ENCODE measurements around the gene RPTOR.

The RPTOR gene

GRCh38 chr17:80921159-80921558 lies 376.5 kb downstream of the RPTOR start:
- TF ChIP-seq, protein P1, sequence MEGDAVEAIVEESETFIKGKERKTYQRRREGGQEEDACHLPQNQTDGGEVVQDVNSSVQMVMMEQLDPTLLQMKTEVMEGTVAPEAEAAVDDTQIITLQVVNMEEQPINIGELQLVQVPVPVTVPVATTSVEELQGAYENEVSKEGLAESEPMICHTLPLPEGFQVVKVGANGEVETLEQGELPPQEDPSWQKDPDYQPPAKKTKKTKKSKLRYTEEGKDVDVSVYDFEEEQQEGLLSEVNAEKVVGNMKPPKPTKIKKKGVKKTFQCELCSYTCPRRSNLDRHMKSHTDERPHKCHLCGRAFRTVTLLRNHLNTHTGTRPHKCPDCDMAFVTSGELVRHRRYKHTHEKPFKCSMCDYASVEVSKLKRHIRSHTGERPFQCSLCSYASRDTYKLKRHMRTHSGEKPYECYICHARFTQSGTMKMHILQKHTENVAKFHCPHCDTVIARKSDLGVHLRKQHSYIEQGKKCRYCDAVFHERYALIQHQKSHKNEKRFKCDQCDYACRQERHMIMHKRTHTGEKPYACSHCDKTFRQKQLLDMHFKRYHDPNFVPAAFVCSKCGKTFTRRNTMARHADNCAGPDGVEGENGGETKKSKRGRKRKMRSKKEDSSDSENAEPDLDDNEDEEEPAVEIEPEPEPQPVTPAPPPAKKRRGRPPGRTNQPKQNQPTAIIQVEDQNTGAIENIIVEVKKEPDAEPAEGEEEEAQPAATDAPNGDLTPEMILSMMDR (IDR thresholded peaks at IDR 0.05; ENCODE audit: low read depth, low read length, missing control alignments) = no peak
- no peaks in the 10 kb centered on the region for H3K27me3 ChIP-seq (replicated peaks)
- in situ Hi-C loops (cut with HindIII; ENCODE audit: low pct_ligation_motif_present, low sequenced_read_pairs) = no loop called here
- H3K4me3 ChIP-seq (ENCODE audit: low read depth, low read length) = no peak overlapping the region
- peaks cover 8% of the 10 kb centered on the region for H3K36me3 ChIP-seq (replicated peaks)
- peak overlapping the region; percentile 75 for H3K27ac ChIP-seq
- no peak for DNase-seq

DNA sequence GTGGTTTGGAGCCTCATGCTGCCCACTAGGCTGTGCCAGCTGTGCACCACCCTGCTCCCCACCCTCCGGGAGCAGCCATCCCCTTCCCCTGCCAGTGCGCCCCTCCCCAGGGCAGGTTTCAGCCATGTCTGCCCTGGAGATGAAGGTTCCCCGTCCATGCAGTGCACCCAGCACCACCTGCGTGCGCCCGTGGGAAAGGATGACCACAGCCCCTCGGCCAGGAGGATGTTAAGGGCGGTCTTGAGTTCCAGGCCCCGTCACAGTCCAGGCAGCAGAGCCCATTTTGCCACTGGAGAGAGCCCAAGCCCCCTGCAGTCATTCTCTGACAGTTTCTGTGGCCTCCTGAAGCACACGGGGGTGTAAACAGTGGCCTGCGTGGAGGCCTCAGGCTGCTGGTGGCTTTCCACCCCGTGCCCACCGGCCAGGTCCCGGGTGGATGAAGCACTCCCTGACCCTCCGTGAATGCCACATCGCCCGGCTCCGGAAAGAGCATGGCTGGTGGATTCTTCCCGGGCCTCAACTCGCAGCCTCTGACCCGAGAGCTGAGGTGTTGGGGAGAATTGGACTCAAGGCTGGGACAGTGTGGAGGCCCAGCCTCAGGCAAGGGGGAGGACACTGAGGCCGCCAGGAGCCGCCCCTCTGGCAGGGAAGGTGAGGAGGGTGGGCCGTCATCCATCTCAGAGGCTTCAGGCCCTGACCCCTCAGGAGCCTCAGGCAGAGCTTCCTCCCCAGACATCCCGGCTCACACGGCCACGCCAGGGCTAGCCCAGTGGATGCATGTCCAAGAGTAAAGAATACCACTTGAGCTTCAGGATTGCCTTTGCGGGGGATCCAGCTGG lies 377.3 kb downstream of the RPTOR start:
- Histone ChIP-seq H3K36me3 (replicated peaks) (peaks cover 5% of the 10 kb centered on the region), H3K27ac (no peak overlapping the region), H3K4me3 (ENCODE audit: low read depth, low read length) (no peak overlapping the region), H3K27me3 (replicated peaks) (no peaks in the 10 kb centered on the region)
- in situ Hi-C loops (cut with HindIII; ENCODE audit: low pct_ligation_motif_present, low sequenced_read_pairs) = no loop called here
- TF ChIP-seq, protein P1 (IDR thresholded peaks at IDR 0.05; ENCODE audit: low read depth, low read length, missing control alignments) = no peak
- DNase-seq = no peak

DNA sequence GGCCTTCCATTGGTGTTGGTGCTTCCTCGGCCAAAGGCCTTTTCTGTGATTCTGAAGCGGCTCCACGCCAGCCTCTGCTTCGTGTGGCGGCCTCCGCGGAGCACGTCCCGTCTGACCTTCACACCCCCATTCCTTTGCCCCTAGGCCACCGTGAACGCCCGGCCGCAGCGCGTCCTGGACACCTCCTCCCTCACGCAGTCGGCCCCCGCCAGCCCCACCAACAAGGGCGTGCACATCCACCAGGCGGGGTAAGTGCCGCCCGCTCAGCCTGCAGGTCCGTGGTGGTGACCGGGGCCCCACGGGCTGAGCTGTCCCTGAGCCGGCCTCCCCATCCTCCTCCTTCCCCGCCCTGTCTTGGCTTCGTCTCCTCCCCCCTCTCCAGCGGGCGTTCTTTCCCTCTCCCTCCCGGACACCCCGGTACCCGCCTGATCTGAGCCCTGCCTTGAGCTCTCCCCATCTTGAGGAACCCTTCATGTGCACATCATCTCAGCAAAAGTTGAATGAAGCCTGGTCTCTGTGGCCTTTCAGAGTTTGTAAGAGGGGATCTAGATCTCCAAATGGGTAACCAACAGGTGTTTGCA lies 378.0 kb downstream of the RPTOR start:
- TF ChIP-seq, protein P1 (IDR thresholded peaks at IDR 0.05; ENCODE audit: low read depth, low read length, missing control alignments) = no peak
- Histone ChIP-seq H3K4me3 (ENCODE audit: low read depth, low read length) (no peak overlapping the region), H3K36me3 (replicated peaks) (peaks cover 5% of the 10 kb centered on the region), H3K27ac (no peak overlapping the region), H3K27me3 (replicated peaks) (no peaks in the 10 kb centered on the region)
- DNase-seq = no peak
- in situ Hi-C loops (cut with HindIII; ENCODE audit: low pct_ligation_motif_present, low sequenced_read_pairs) = no loop called here

DNA sequence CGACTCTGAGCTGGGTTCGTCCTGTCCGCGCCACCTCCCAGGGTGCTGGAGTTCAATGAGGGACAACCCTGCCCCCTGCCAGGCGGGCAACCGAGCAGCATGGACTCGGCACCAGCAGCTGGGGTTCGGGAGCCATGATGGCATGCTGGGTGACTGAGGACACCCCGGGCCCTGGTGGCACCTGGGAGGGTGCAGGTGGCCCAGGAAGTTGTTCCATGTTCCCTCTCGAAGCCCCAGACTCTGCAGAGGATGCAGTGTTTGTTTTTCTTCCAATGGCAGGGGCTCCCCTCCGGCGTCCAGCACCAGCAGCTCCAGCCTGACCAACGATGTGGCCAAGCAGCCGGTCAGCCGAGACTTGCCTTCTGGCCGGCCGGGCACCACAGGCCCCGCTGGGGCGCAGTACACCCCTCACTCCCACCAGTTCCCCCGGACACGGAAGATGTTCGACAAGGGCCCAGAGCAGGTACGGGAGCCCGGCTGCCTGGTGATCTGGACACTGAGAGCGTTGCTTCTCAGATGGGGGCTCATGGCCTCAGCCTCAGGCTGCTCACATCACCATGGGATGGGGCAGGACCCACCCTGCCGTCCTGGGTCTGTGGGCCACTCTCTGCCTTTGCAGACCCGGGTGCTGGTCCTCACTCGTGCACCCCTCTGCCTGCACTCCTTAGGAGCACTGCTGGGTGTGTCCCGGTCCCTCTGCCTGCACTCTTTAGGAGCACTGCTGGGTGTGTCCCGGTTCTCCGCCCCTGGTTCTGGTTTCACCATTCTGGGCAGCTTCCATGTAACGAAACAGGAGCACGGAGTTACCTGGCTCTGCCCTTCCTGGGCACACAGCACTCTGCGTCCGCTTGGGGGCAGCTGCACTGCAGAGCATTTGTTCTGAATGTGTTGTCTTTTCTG lies 378.8 kb downstream of the RPTOR start:
- H3K4me3 ChIP-seq (ENCODE audit: low read depth, low read length) = no peak overlapping the region
- DNase-seq = no peak
- peaks cover 2% of the 10 kb centered on the region for H3K36me3 ChIP-seq (replicated peaks)
- H3K27ac ChIP-seq = no peak overlapping the region
- in situ Hi-C loops (cut with HindIII; ENCODE audit: low pct_ligation_motif_present, low sequenced_read_pairs) = no loop called here
- TF ChIP-seq, protein P1 (IDR thresholded peaks at IDR 0.05; ENCODE audit: low read depth, low read length, missing control alignments) = no peak
- no peaks in the 10 kb centered on the region for H3K27me3 ChIP-seq (replicated peaks)

- in situ Hi-C loops (cut with HindIII; ENCODE audit: low pct_ligation_motif_present, low sequenced_read_pairs) = no loop called here
- Histone ChIP-seq H3K4me3 (ENCODE audit: low read depth, low read length) (no peak overlapping the region), H3K27me3 (replicated peaks) (no peaks in the 10 kb centered on the region), H3K36me3 (replicated peaks) (peaks cover 2% of the 10 kb centered on the region), H3K27ac (no peak overlapping the region)
- TF ChIP-seq, protein P1 (IDR thresholded peaks at IDR 0.05; ENCODE audit: low read depth, low read length, missing control alignments) = no peak
- no peak for DNase-seq
Measured at GRCh38 chr17:80924111-80924806, 379.6 kb downstream of the RPTOR start.
